HL-60 (cell line): ENCODE measurements around the gene TBC1D21.

Experiments
- DNase-seq, 2 experiments: peaks; one replicate each; pipeline ENCODE4 v3.0.0-alpha.2; 2010 to 2020; ENCODE audit warnings: low read depth in 1 of 2, low spot score in 1 of 2
- H3K27ac ChIP-seq: fragments of 250-450 bp; sonication (Bioruptor Pico); replicated peaks from 2 replicates; pipeline ENCODE4 v1.5.1; 2020; ENCODE audit warnings: mild to moderate bottlenecking, moderate library complexity
- H3K27me3 ChIP-seq: fragments of 250-450 bp; sonication (Bioruptor Pico); 2 replicates; pipeline ENCODE4 v1.5.1; 2021; ENCODE audit warnings: mild to moderate bottlenecking, moderate library complexity; ENCODE audit not compliant: insufficient read depth, poor library complexity, severe bottlenecking
- H3K4me3 ChIP-seq: replicated peaks from 2 replicates; pipeline ENCODE4 v1.5.1; 2011; ENCODE audit warnings: mild to moderate bottlenecking, control low read depth, low read length; ENCODE audit not compliant: insufficient read depth
- GABPA ChIP-seq: IDR thresholded peaks from 2 replicates; pipeline ENCODE4 v1.6.1; 2012; ENCODE audit warnings: low read depth
- POLR2AphosphoS5 ChIP-seq: IDR thresholded peaks from 2 replicates; pipeline ENCODE4 v1.6.1; 2012; ENCODE audit warnings: low read depth
- REST ChIP-seq: IDR thresholded peaks from 2 replicates; pipeline ENCODE4 v1.6.1; 2012; ENCODE audit warnings: low read depth; ENCODE audit not compliant: insufficient replicate concordance
- SPI1 ChIP-seq: IDR thresholded peaks from 2 replicates; pipeline ENCODE4 v1.6.1; 2012; ENCODE audit warnings: low read depth, mild to moderate bottlenecking, borderline replicate concordance
- TF ChIP-seq, protein P1 (sequence below): IDR thresholded peaks from one replicate; pipeline ENCODE4 v1.5.1; 2011; ENCODE audit warnings: low read length, control low read depth, inconsistent platforms; ENCODE audit not compliant: insufficient read depth

The TBC1D21 gene

DNA sequence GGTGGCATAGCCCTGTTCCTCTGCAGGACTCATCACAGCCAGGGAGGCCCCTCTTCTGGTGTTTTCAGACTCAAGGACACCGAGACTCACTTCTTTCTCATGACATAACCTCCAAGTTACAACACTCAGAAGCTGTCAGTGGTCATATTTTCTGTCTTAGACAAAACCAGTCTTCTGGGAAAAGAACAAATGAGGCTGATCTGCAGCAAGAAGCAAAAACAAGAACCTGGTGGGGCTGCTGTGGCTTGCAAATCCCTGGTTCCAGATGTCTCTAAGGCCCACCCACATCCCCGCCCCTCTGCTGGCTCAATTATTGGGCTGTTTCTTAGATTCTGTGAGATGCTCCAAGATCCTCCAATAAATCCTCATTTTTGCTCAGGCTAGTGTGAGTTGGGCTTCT lies 36.3 kb downstream of the TBC1D21 start:
- Histone ChIP-seq H3K27ac (no peak overlapping the region), H3K27me3 (peaks cover 7% of the 10 kb centered on the region), H3K4me3 (no peak overlapping the region)
- no peak for DNase-seq
- no peak for TF ChIP-seq SPI1
- no peak for TF ChIP-seq GABPA
- no peak for TF ChIP-seq REST
- no peak for TF ChIP-seq POLR2AphosphoS5
- TF ChIP-seq, protein P1, sequence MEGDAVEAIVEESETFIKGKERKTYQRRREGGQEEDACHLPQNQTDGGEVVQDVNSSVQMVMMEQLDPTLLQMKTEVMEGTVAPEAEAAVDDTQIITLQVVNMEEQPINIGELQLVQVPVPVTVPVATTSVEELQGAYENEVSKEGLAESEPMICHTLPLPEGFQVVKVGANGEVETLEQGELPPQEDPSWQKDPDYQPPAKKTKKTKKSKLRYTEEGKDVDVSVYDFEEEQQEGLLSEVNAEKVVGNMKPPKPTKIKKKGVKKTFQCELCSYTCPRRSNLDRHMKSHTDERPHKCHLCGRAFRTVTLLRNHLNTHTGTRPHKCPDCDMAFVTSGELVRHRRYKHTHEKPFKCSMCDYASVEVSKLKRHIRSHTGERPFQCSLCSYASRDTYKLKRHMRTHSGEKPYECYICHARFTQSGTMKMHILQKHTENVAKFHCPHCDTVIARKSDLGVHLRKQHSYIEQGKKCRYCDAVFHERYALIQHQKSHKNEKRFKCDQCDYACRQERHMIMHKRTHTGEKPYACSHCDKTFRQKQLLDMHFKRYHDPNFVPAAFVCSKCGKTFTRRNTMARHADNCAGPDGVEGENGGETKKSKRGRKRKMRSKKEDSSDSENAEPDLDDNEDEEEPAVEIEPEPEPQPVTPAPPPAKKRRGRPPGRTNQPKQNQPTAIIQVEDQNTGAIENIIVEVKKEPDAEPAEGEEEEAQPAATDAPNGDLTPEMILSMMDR = no peak

DNA sequence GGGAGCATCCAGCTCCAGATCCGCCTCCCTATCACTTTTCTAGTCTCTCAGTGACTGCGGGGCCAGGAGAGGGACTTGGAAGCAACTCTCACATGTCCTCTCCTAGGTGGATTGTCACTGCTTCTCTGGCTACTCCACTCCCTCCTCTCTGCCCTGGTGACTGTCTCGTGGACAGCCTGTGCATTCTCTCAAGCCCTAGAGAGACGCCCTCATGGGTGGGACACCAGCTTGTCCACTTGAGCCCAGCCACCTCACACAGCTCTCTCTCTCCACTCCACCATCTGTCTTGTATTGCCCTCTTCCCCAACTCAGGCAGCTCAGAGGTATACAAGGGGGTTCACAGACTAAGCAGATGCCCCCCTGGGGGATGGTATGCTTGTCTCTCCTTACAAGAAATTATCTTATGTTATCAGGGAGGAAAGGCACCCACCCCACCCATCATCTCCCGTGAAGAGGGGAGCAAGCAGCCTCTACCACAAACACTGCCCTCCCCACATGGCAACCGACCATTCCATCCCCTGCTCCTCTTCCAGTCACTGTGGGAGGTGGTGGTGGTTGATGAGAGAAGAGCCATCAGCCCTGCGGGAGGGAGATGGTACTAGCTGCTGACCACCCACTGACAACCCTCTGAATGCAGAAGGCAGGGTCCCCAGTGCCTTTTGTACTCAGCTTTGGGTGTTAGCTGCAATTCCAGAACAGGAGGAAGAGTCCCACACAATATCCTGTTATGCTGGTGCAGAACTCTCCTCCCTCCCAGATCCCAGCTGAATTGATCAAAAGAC lies 37.3 kb downstream of the TBC1D21 start:
- TF ChIP-seq, protein P1 = no peak
- no peak for TF ChIP-seq POLR2AphosphoS5
- no peak for TF ChIP-seq REST
- no peak for TF ChIP-seq SPI1
- no peak for TF ChIP-seq GABPA
- Histone ChIP-seq H3K27ac (no peak overlapping the region), H3K27me3 (peaks cover 7% of the 10 kb centered on the region), H3K4me3 (no peak overlapping the region)
- DNase-seq = no peak

DNA sequence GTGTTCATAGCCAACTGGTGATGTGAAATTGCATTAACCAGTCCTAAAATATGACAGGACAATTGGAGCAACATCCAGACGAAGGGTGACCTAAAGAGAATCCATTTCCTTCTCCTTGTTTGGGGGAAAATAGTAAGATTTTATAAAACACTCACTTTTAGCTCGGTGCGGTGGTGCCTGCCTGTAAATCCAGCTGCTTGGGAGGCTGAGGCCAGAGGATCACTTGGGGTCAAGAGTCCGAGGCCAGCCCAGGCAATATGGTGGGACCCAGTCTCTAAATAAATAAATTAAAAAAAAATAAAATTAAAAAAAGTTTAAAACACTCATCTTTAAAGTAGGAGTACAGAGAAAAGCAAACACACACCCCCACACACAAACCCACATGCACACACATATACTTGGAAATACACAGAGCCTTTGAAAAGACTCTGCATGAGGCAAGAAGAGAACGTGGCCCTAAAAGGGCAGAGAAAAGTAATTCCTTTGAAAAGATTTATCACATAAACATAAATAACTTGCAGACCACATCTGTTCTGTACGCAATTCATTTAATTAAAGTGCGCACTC lies 38.7 kb downstream of the TBC1D21 start:
- DNase-seq = no peak
- no peak overlapping the region for H3K27ac ChIP-seq
- TF ChIP-seq POLR2AphosphoS5 (no peak), GABPA (no peak), REST (no peak), SPI1 (no peak)
- TF ChIP-seq, protein P1 = no peak
- peaks cover 7% of the 10 kb centered on the region for H3K27me3 ChIP-seq
- H3K4me3 ChIP-seq = no peak overlapping the region
